HG03025 (cell line): Measurements from ENCODE around the gene PLEKHA5.
"Not testable (repeated sequence)": the region's sequence is repeated elsewhere in the genome, so short reads cannot be mapped to it uniquely, and the experiment has no call there.

Experiments used
- ATAC-seq: cut with Tn5 transposase; IDR thresholded peaks from one replicate; pipeline ENCODE4 v1.9.1; 2021; ENCODE audit warnings: mild to moderate bottlenecking, moderate library complexity; ENCODE audit not compliant: unreplicated experiment, low FRiP score

The PLEKHA5 gene

GRCh38 chr12:19306366-19306765 lies 176.8 kb downstream of the PLEKHA5 start:
- no peak for ATAC-seq

GRCh38 chr12:19307451-19307850 lies 177.9 kb downstream of the PLEKHA5 start:
- ATAC-seq: no peak

- ATAC-seq: no peak
These were observed 181.6 kb downstream of the PLEKHA5 start for GRCh38 chr12:19311165-19311564.

GRCh38 chr12:19312637-19313036 lies 183.1 kb downstream of the PLEKHA5 start:
- ATAC-seq: no peak

GRCh38 chr12:19316425-19316824 lies 186.9 kb downstream of the PLEKHA5 start:
- no peak for ATAC-seq

- no peak for ATAC-seq
These were observed 192.8 kb downstream of the PLEKHA5 start for GRCh38 chr12:19322376-19322775.

- ATAC-seq: no peak
These were observed 194.3 kb downstream of the PLEKHA5 start for GRCh38 chr12:19323805-19324204.

GRCh38 chr12:19326102-19326501 lies 196.6 kb downstream of the PLEKHA5 start:
- ATAC-seq: no peak

- no peak for ATAC-seq
These were observed 202.7 kb downstream of the PLEKHA5 start for GRCh38 chr12:19332196-19332595.

- ATAC-seq: no peak
These were observed 208.9 kb downstream of the PLEKHA5 start for GRCh38 chr12:19338405-19338804.

- ATAC-seq: not testable (repeated sequence)
These were observed 221.3 kb downstream of the PLEKHA5 start for GRCh38 chr12:19350850-19351249.

GRCh38 chr12:19351346-19351745 lies 221.8 kb downstream of the PLEKHA5 start:
- no peak for ATAC-seq

- no peak for ATAC-seq
These were observed 240.2 kb downstream of the PLEKHA5 start for GRCh38 chr12:19369691-19370148.

GRCh38 chr12:19373586-19373985 lies 244.1 kb downstream of the PLEKHA5 start:
- ATAC-seq: no peak

- ATAC-seq: no peak
These were observed 246.4 kb downstream of the PLEKHA5 start for GRCh38 chr12:19375888-19376287.

- ATAC-seq: no peak
These were observed 247.2 kb downstream of the PLEKHA5 start for GRCh38 chr12:19376691-19377090.

- peak; percentile 74 for ATAC-seq
These were observed 252.6 kb downstream of the PLEKHA5 start for GRCh38 chr12:19382111-19382526.

- no peak for ATAC-seq
These were observed 253.0 kb downstream of the PLEKHA5 start for GRCh38 chr12:19382563-19382962.

- no peak for ATAC-seq
These were observed 257.6 kb downstream of the PLEKHA5 start for GRCh38 chr12:19387161-19387560.

GRCh38 chr12:19388131-19388549 lies 258.6 kb downstream of the PLEKHA5 start:
- ATAC-seq: no peak

GRCh38 chr12:19390051-19390598 lies 260.6 kb downstream of the PLEKHA5 start:
- ATAC-seq: no peak

GRCh38 chr12:19392644-19393043 lies 263.1 kb downstream of the PLEKHA5 start:
- ATAC-seq: not testable (repeated sequence)

- no peak for ATAC-seq
These were observed 264.9 kb downstream of the PLEKHA5 start for GRCh38 chr12:19394385-19394784.
